ENCODE data around the gene DCHS1. TPM values are rescaled to one million over a fixed set of nuclear protein-coding genes. Genes with fewer than 3 reads are reported as not detected.
"Not testable (repeated sequence)": the region's sequence is repeated elsewhere in the genome, so short reads cannot be mapped to it uniquely, and the experiment has no call there.

Gene DCHS1
- 1 to 10 TPM; 3.0 to 9.3 (median 8.2) TPM for polyA plus RNA-seq

GRCh38 chr11:6655790-6656583 is at the start of gene DCHS1:
Gene DCHS1, minus strand, starts transcription at chr11:6655809. Its CDS starts 14,196 bp downstream, at chr11:6641613.
- H3K27ac ChIP-seq (ENCODE audit: low read depth, low read length): no peak within 1 kb of the TSS
- 15 to 27% (median 17%) methylated on average over 20 to 29 of the region's 56 CpGs for WGBS, 3 donors

- WGBS, 3 donors: 52 to 86% (median 55%) methylated on average over 2 of the region's 2 CpGs
Observed at GRCh38 chr11:6703247-6704063, 47.8 kb upstream of the DCHS1 start.

GRCh38 chr11:6701955-6702354 is 46.3 kb upstream of the DCHS1 start:
- H3K27ac ChIP-seq (ENCODE audit: low read depth, low read length): not testable (repeated sequence)
- WGBS, 3 donors: 46 to 90% (median 54%) methylated on average over 3 of the region's 3 CpGs

More at GRCh38 chr11:6703247-6704063, 47.8 kb upstream of the DCHS1 start:
- no peak overlapping the region for H3K27ac ChIP-seq (ENCODE audit: low read depth, low read length)

- WGBS, 3 donors: 30 to 62% (median 39%) methylated on average over 1 of the region's 1 CpG
- H3K27ac ChIP-seq (ENCODE audit: low read depth, low read length): no peak overlapping the region
Observed at GRCh38 chr11:6695377-6695776, 39.8 kb upstream of the DCHS1 start.

GRCh38 chr11:6694229-6694535 is 38.6 kb upstream of the DCHS1 start:
- H3K27ac ChIP-seq (ENCODE audit: low read depth, low read length): no peak overlapping the region
- 8 to 16% (median 16%) methylated on average over 1 of the region's 1 CpG for WGBS, 3 donors

GRCh38 chr11:6693342-6694228 is 38.0 kb upstream of the DCHS1 start:
- H3K27ac ChIP-seq (ENCODE audit: low read depth, low read length): no peak overlapping the region
- 85 to 100% (median 98%) methylated on average over 1 of the region's 1 CpG for WGBS, 3 donors

- no peak overlapping the region for H3K27ac ChIP-seq (ENCODE audit: low read depth, low read length)
Observed at GRCh38 chr11:6692128-6692527, 36.5 kb upstream of the DCHS1 start.

GRCh38 chr11:6690431-6691132 is 35.0 kb upstream of the DCHS1 start:
- H3K27ac ChIP-seq (ENCODE audit: low read depth, low read length): not testable (repeated sequence)

GRCh38 chr11:6687876-6688275 is 32.3 kb upstream of the DCHS1 start:
- WGBS, 3 donors: 46 to 79% (median 69%) methylated on average over 4 of the region's 4 CpGs
- no peak overlapping the region for H3K27ac ChIP-seq (ENCODE audit: low read depth, low read length)

More at GRCh38 chr11:6690431-6691132, 35.0 kb upstream of the DCHS1 start:
- 65 to 83% (median 75%) methylated on average over 8 to 9 of the region's 11 CpGs for WGBS, 3 donors

- no peak overlapping the region for H3K27ac ChIP-seq (ENCODE audit: low read depth, low read length)
Observed at GRCh38 chr11:6686006-6686405, 30.4 kb upstream of the DCHS1 start.

- WGBS, 3 donors: 88 to 90% (median 90%) methylated on average over 13 to 14 of the region's 14 CpGs
- not testable (repeated sequence) for H3K27ac ChIP-seq (ENCODE audit: low read depth, low read length)
Observed at GRCh38 chr11:6684068-6684467, 28.5 kb upstream of the DCHS1 start.

- H3K27ac ChIP-seq (ENCODE audit: low read depth, low read length): peak within 1 kb of the TSS; percentile 44
- WGBS, 3 donors: 0 to 1% (median 0%) methylated on average over 70 of the region's 70 CpGs
Observed at GRCh38 chr11:6682936-6683861, 27.6 kb upstream of the DCHS1 start, which contains the start of gene MRPL17. Gene MRPL17, minus strand, starts transcription at chr11:6683340. Its CDS starts 44 bp downstream, at chr11:6683296.

- no peak overlapping the region for H3K27ac ChIP-seq (ENCODE audit: low read depth, low read length)
- WGBS, 3 donors: 0% methylated on average over 10 of the region's 10 CpGs
Observed at GRCh38 chr11:6682591-6682935, 27.0 kb upstream of the DCHS1 start.

- H3K27ac ChIP-seq (ENCODE audit: low read depth, low read length): no peak overlapping the region
- 11 to 14% (median 11%) methylated on average over 5 of the region's 5 CpGs for WGBS, 3 donors
Observed at GRCh38 chr11:6681949-6682348, 26.3 kb upstream of the DCHS1 start.

GRCh38 chr11:6681505-6681904 is 25.9 kb upstream of the DCHS1 start:
- no peak overlapping the region for H3K27ac ChIP-seq (ENCODE audit: low read depth, low read length)
- WGBS, 3 donors: 28 to 63% (median 33%) methylated on average over 1 of the region's 1 CpG

GRCh38 chr11:6677018-6677417 is 21.4 kb upstream of the DCHS1 start:
- WGBS, 3 donors: 67 to 79% (median 68%) methylated on average over 3 of the region's 3 CpGs
- H3K27ac ChIP-seq (ENCODE audit: low read depth, low read length): no peak overlapping the region

- WGBS, 3 donors: 74 to 86% (median 75%) methylated on average over 4 of the region's 4 CpGs
- H3K27ac ChIP-seq (ENCODE audit: low read depth, low read length): no peak overlapping the region
Observed at GRCh38 chr11:6674862-6675261, 19.3 kb upstream of the DCHS1 start.
